Kidney (tissue), 14 donors: ENCODE results near the gene TMF1. TPM values are rescaled to one million over a fixed set of nuclear protein-coding genes. Genes with fewer than 3 reads are reported as not detected.

ENCODE experiments used
- DNase-seq, 5 donors: peaks; one replicate each; pipeline ENCODE4 v3.0.0-alpha.2; 2013 to 2020
- FAIRE-seq: peaks from 2 replicates; lab custom pipeline; 2012; peaks lifted over from hg19 to GRCh38; lab: Jason Lieb, UNC
- H3K27ac ChIP-seq, 2 donors: one replicate each; pipeline ENCODE4 v1.7.0; 2013; ENCODE audit warnings: low read depth in 2 of 2, low read length in 2 of 2, inconsistent platforms in 1 of 2
- H3K27me3 ChIP-seq: one replicate; pipeline ENCODE4 v1.7.1; 2013; ENCODE audit warnings: low read length, inconsistent platforms; ENCODE audit not compliant: control insufficient read depth, insufficient read depth
- H3K36me3 ChIP-seq, 3 donors: one replicate each; pipeline versions ENCODE4 v1.7.0 to v1.7.1; 2013; ENCODE audit warnings: low read length in 3 of 3, control low read depth in 1 of 3, inconsistent platforms in 1 of 3; ENCODE audit not compliant: insufficient read depth in 3 of 3, control insufficient read depth in 2 of 3
- H3K4me1 ChIP-seq, 3 donors: one replicate each; pipeline versions ENCODE4 v1.7.0 to v1.7.1; 2013; ENCODE audit warnings: low read length in 3 of 3, inconsistent platforms in 1 of 3, low read depth in 1 of 3; ENCODE audit not compliant: control insufficient read depth in 2 of 3, insufficient read depth in 2 of 3
- H3K4me3 ChIP-seq, 3 donors: one replicate each; pipeline versions ENCODE4 v1.7.0 to v1.8.1; 2013; ENCODE audit warnings: low read length in 3 of 3, control low read depth in 1 of 3, inconsistent platforms in 1 of 3
- H3K9ac ChIP-seq, 3 donors: one replicate each; pipeline versions ENCODE4 v1.7.0 to v1.7.1; 2013; ENCODE audit warnings: low read length in 3 of 3, control low read depth in 1 of 3, inconsistent platforms in 1 of 3
- H3K9me3 ChIP-seq, 3 donors: one replicate each; pipeline versions ENCODE4 v1.7.0 to v1.7.1; 2013; ENCODE audit warnings: low read length in 3 of 3, control low read depth in 1 of 3, inconsistent platforms in 1 of 3; ENCODE audit not compliant: control insufficient read depth in 2 of 3, insufficient read depth in 1 of 3
- CTCF ChIP-seq: IDR thresholded peaks from 3 replicates; pipeline ENCODE4 v1.5.1; 2012; ENCODE audit warnings: mild to moderate bottlenecking, moderate library complexity, borderline replicate concordance; ENCODE audit not compliant: insufficient read depth; ENCODE audit errors: extremely low read depth
- intact Hi-C: fragments of 100-400 bp; cut with DNase I; formaldehyde crosslinking; loops from one replicate; pipeline ENCODE4 v1.11.1; 2022
- polyA plus RNA-seq: library from polyadenylated mRNA; stranded (reverse); fragments of 350-450 nt; fragmentation: Illumina TruSeq; extraction: RNeasy Lipid Tissue Mini Kit (QIAGEN cat#74804); gene quantifications from one replicate; pipeline ENCODE4 v1.2.3, GENCODE V29; 2014; ENCODE audit warnings: low read depth, low replicate concordance; ENCODE audit not compliant: insufficient read depth
- total RNA-seq: library from RNA; stranded (reverse); fragmentation: NEBNext Ultra II Directional; extraction: Animal tissue kit (Norgen Biotek cat#: 25700); gene quantifications from one replicate; pipeline ENCODE4 v1.2.1, GENCODE V29; 2021
- donor health status: control.
- donor health status: control.
- donor health status: control.
- donor health status: control.
- donor health status: control.
- donor health status: DM: yes; HTN: yes; CAD: no.
- donor health status: Normal renal cell carcinoma (clear cell type).

The TMF1 gene
- total and polyA plus RNA-seq, 2 donors from 2014 or later = 6.5 to 38.8 TPM

GRCh38 chr3:69011096-69011730, 40.9 kb downstream of the TMF1 start:
- Histone ChIP-seq H3K36me3 (peaks cover 0 to 3% (median 0%) of the 10 kb centered on the region in 3 donors), H3K27ac (no peak overlapping the region), H3K4me3 (no peak overlapping the region), H3K9ac (no peak overlapping the region), H3K4me1 (peaks cover 0 to 10% (median 6%) of the 10 kb centered on the region in 3 donors), H3K27me3 (no peaks in the 10 kb centered on the region), H3K9me3 (no peaks in the 10 kb centered on the region)
- FAIRE-seq (no peak), DNase-seq (no peak)
- intact Hi-C loops = no loop called here
- no peak for TF ChIP-seq CTCF

- Histone ChIP-seq H3K4me1 (peaks cover 0 to 10% (median 6%) of the 10 kb centered on the region in 3 donors), H3K9ac (no peak overlapping the region), H3K9me3 (no peaks in the 10 kb centered on the region), H3K4me3 (no peak overlapping the region), H3K36me3 (peaks cover 0 to 3% (median 0%) of the 10 kb centered on the region in 3 donors), H3K27me3 (no peaks in the 10 kb centered on the region), H3K27ac (no peak overlapping the region)
- no peak for TF ChIP-seq CTCF
- intact Hi-C loops = no loop called here
- no peak for FAIRE-seq
- no peak for DNase-seq
These were observed 42.3 kb downstream of the TMF1 start for GRCh38 chr3:69009559-69010410.

GRCh38 chr3:69008980-69009379, 43.2 kb downstream of the TMF1 start:
- Histone ChIP-seq H3K27ac (no peak overlapping the region), H3K27me3 (no peaks in the 10 kb centered on the region), H3K9ac (no peak overlapping the region), H3K9me3 (no peaks in the 10 kb centered on the region), H3K4me1 (peaks cover 0 to 9% (median 2%) of the 10 kb centered on the region in 3 donors), H3K36me3 (peaks cover 0 to 4% (median 3%) of the 10 kb centered on the region in 3 donors), H3K4me3 (no peak overlapping the region)
- TF ChIP-seq CTCF = no peak
- intact Hi-C loops = no loop called here
- FAIRE-seq = no peak
- DNase-seq = no peak
